HEK293T (cell line): ENCODE data around the gene ATG16L2.

Source experiments
- BHLHE40 ChIP-seq: fragments of 450-650 bp; IDR thresholded peaks from 2 replicates; pipeline ENCODE4 v1.6.1; 2016; ENCODE audit warnings: mild to moderate bottlenecking, moderate library complexity, borderline replicate concordance
- ELF4 ChIP-seq: fragments of 450-650 bp; IDR thresholded peaks from 2 replicates; pipeline ENCODE4 v1.6.1; 2017; ENCODE audit warnings: antibody characterized with exemption
- FOXA1 ChIP-seq: fragments of 450-650 bp; IDR thresholded peaks from 2 replicates; pipeline ENCODE4 v1.6.1; 2016; ENCODE audit warnings: mild to moderate bottlenecking
- FOXM1 ChIP-seq: fragments of 450-650 bp; IDR thresholded peaks from 2 replicates; pipeline ENCODE4 v1.6.1; 2017; ENCODE audit warnings: mild to moderate bottlenecking, borderline replicate concordance
- HDGF ChIP-seq: fragments of 450-650 bp; IDR thresholded peaks from 2 replicates; pipeline ENCODE4 v1.6.1; 2017; ENCODE audit warnings: antibody characterized with exemption, borderline replicate concordance
- LEF1 ChIP-seq: fragments of 450-650 bp; IDR thresholded peaks from 2 replicates; pipeline ENCODE4 v1.6.1; 2017; ENCODE audit warnings: mild to moderate bottlenecking, borderline replicate concordance
- TARDBP ChIP-seq: fragments of 450-650 bp; IDR thresholded peaks from 2 replicates; pipeline ENCODE4 v1.6.1; 2016
- TF ChIP-seq, protein P1 (sequence below): fragments of 450-650 bp; IDR thresholded peaks from 2 replicates; pipeline ENCODE4 v1.6.1; 2016

GRCh38 chr11:72864702-72865655 is 50.8 kb downstream of the ATG16L2 start:
- no peak for TF ChIP-seq TARDBP
- TF ChIP-seq ELF4 = no peak
- TF ChIP-seq FOXM1 = no peak
- TF ChIP-seq HDGF = no peak
- no peak for TF ChIP-seq LEF1
- TF ChIP-seq, protein P1, sequence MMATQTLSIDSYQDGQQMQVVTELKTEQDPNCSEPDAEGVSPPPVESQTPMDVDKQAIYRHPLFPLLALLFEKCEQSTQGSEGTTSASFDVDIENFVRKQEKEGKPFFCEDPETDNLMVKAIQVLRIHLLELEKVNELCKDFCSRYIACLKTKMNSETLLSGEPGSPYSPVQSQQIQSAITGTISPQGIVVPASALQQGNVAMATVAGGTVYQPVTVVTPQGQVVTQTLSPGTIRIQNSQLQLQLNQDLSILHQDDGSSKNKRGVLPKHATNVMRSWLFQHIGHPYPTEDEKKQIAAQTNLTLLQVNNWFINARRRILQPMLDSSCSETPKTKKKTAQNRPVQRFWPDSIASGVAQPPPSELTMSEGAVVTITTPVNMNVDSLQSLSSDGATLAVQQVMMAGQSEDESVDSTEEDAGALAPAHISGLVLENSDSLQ = no peak
- no peak for TF ChIP-seq FOXA1
- TF ChIP-seq BHLHE40 = no peak
